GM12801 (cell line): Measurements from ENCODE around the gene CCDC148.

Experiments
- TF ChIP-seq, protein P1 (sequence below): IDR thresholded peaks from one replicate; pipeline ENCODE4 v1.5.1; 2011; ENCODE audit warnings: control low read depth; ENCODE audit not compliant: insufficient read length; ENCODE audit errors: extremely low read depth

Gene CCDC148

DNA sequence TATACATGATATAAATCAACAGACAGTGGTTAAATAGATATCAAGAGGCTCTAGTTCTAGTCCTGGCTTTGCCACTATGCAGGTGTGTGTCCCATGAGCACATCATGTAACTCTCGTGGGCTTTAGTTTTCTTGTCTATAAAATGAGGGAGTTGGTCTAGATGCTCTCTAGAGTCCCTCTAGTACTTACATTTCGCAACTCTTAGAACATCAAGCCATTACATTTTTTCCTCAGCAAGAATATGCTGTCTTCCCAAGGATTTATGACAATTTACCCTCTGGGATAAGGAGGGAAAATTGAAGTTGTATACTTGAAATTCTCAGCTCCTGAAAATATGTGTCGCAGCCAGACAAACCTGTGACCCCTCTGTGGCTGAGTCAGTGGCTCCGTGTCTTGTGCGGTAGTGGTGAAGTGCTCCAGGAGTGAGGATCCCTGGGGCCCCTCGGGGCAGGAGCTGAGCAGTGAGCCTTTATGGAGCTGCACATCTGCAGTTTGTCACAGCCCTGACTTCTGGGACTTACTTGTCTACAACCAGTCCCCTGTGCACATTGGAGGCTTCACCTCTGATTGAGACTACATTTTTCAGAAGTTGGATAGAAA lies 7.0 kb upstream of the CCDC148 start:
- TF ChIP-seq, protein P1, sequence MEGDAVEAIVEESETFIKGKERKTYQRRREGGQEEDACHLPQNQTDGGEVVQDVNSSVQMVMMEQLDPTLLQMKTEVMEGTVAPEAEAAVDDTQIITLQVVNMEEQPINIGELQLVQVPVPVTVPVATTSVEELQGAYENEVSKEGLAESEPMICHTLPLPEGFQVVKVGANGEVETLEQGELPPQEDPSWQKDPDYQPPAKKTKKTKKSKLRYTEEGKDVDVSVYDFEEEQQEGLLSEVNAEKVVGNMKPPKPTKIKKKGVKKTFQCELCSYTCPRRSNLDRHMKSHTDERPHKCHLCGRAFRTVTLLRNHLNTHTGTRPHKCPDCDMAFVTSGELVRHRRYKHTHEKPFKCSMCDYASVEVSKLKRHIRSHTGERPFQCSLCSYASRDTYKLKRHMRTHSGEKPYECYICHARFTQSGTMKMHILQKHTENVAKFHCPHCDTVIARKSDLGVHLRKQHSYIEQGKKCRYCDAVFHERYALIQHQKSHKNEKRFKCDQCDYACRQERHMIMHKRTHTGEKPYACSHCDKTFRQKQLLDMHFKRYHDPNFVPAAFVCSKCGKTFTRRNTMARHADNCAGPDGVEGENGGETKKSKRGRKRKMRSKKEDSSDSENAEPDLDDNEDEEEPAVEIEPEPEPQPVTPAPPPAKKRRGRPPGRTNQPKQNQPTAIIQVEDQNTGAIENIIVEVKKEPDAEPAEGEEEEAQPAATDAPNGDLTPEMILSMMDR, result no peak

DNA sequence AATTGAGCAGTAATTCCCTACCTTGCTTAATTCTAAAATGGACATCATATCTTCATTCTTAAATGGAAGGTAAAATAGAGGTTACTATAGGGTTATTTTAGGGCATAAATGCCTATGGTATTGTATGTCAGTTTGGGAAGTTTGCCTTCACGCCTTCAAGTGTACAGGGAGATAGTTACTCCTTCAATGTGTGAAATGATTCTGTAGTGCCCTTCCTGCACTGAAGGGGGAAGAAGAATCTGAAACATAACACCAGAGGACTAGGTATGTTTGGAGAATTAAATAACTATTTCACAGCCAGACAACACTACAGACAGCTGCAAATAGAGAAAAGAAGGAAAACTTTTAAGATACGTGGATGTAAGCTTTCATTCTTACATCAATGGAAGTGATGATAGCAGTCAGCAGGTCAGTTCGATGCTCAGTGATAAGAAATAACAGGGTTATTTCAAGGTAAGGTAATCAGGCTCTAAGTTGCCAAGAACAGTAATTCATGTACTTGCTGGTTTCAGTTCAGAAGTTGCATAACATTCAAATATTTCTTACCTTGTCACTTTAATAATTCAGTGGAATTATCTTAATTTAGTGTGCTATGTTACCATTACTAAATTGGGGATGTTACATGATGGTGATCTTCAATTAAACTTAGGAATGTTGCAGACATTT lies 4.2 kb upstream of the CCDC148 start:
- TF ChIP-seq, protein P1, result no peak

DNA sequence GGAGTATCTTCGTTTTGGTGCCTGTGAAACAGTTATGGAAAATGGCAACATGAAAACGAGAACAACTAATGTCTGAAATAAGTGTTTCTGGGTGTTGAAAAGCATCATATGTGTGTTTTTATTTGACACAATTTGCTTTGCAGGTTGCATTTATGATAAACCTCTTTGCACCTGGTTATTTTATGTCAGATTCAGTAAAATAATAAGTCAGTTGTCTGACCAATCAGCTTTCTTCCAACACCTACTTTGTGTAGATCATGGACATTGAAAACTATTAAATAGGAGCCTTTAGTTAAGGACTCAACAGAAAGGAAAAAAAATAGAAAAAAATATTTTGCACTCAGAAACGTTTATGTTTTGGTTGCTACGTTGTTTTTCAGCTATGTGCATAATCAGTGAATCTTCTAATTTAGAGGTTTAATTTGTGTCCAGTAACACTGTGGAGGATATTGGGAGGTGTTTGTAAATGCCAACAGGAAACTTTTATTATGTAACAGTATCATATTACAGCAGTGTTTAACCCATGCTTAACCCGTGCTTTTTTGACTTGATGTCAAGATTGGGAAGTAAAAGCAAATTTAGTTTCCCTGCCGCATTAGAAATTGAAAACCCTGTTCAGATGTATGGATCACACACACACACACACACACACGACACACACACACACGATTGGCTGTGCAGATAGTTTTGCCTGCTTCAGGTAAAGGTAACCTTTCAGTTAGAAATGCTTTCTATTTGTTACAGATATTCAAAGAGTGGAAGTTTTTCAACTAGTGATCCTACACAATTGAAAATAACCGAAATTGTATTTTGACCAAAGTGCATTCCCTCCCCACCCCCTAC lies 2.8 kb upstream of the CCDC148 start:
- TF ChIP-seq, protein P1, result no peak

DNA sequence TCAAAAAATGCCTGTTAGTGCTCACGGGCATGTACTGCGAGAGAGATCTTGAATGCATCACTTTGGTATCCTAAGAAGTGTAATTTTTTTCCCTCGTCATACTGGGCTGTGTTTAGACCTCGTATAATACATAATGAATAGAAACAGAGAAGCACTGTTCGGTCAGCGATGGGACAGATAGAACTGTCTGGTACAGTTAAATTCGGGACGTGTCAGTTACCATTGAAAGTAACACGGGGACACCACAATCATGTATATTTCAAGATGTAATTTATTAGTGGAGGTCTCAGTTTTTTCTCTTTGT lies 2.0 kb upstream of the CCDC148 start:
- TF ChIP-seq, protein P1, result no peak

DNA sequence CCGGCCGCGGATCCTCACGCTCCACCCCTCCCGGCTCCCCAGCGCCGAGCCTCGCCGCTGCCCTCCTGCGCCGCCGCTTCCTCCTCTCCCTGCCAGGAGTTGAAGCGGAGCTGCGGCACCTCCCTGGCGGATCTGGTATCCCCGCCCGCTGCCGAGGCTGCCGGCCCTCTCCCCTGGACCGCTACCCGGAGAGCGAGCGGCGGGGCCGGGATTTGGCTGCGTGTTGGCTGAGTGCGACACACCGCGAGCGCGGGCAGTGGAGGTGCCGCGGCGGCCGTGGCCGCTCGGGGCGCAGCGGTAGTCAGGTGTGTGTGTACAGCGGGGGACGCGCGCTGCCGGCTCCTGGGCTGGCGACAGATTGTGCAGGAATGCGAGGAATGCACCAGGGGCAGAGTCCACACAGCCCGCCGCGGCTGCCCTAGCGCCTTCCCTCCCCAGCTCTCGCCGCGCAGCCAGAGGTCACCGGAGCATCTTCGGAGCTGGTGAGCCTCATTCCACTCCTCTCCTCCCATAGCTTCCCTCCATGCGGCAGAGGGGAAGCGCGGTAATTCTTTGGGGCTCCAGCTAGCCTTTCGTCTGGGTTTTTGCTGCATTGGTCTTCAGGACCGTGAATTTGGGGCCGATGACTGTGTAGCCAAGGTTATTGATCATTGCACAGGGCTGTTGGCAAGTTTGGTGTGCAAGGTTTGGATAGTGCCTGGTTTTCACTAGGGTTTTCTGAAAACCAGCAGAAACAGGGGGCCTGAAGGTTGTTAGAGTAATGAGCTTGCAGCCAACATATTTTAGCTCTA lies 1.5 kb upstream of the CCDC148 start:
- TF ChIP-seq, protein P1, result no peak

DNA sequence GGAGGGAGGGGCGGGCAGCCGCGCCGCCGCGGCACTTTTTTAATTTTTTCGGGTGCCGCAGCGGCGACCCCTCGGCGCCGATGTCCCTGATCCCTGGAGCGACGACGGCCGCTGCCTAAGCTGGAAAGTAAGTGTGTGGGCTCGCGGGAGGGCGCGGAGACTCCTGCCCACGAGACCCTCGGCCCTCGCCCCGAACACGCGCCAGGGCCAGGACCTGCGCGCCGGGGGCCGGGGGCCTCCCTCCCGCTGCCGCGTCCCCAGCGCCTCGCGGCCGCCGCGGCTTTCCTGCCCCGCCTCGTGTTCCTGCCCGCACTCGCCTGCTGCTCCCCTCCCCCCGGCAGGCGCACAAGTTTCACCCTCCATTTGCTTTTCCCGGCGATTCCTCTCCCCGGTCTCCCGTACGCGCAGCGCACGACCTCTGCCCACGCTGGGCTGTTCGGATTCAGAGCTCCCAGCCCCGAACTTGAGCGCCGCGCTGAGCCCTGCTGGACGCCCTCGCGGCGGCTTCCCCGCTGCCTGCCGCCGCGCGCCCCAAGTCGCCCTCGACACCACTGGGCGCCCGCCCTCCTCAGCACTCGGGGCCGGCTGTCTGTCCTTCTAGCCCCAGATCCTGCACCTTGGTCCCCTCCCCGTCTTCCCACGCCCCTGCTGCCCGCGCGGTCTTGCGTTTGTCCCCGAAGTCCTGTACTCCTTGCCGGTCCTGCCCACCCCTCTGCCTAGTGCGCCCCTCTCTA lies 706 bp upstream of the CCDC148 start:
- TF ChIP-seq, protein P1, result no peak
